ENCODE data around the gene CSTA.

CSTA gene

GRCh38 chr3:122301063-122301462 lies 24.0 kb upstream of the CSTA start:
- TF ChIP-seq CTCF (IDR thresholded peaks at IDR 0.05; ENCODE audit: insufficient read depth, low read length, poor library complexity, severe bottlenecking) (no peak), EZH2phosphoT487 (conservative IDR thresholded peaks at IDR 0.05; ENCODE audit: low read length) (no peak)
- no peaks in the 10 kb centered on the region for H4K20me1 ChIP-seq (ENCODE audit: low read depth, low read length)
- no peaks in the 10 kb centered on the region for H3K9me2 ChIP-seq (replicated peaks; ENCODE audit: insufficient read depth, low read length)
- H3K27ac ChIP-seq (ENCODE audit: low read depth, low read length): no peak overlapping the region
- H3K27me3 ChIP-seq (ENCODE audit: low read length): no peaks in the 10 kb centered on the region
- H3K79me2 ChIP-seq (ENCODE audit: insufficient read depth, low read length): no peaks in the 10 kb centered on the region
- no peak overlapping the region for H2AFZ ChIP-seq (ENCODE audit: low read depth, low read length, severe bottlenecking)
- H3K36me3 ChIP-seq (ENCODE audit: low read length): no peaks in the 10 kb centered on the region
- no peaks in the 10 kb centered on the region for H3K9me3 ChIP-seq (ENCODE audit: insufficient read depth, low read length)
- H3F3A ChIP-seq (ENCODE audit: insufficient read depth): no peaks in the 10 kb centered on the region
- no peak overlapping the region for H3K9ac ChIP-seq (ENCODE audit: low read length)
- no peak overlapping the region for H3K4me3 ChIP-seq (ENCODE audit: insufficient read depth, low read length, poor library complexity, severe bottlenecking)
- no peak overlapping the region for H3K4me2 ChIP-seq (ENCODE audit: low read depth, low read length, poor library complexity, severe bottlenecking)

GRCh38 chr3:122305818-122306621 lies 19.0 kb upstream of the CSTA start:
- Histone ChIP-seq H3K79me2 (ENCODE audit: insufficient read depth, low read length) (no peaks in the 10 kb centered on the region), H3F3A (ENCODE audit: insufficient read depth) (no peaks in the 10 kb centered on the region), H3K4me3 (ENCODE audit: insufficient read depth, low read length, poor library complexity, severe bottlenecking) (no peak overlapping the region), H3K4me2 (ENCODE audit: low read depth, low read length, poor library complexity, severe bottlenecking) (no peak overlapping the region), H3K9ac (ENCODE audit: low read length) (no peak overlapping the region), H3K27me3 (ENCODE audit: low read length) (no peaks in the 10 kb centered on the region), H3K36me3 (ENCODE audit: low read length) (no peaks in the 10 kb centered on the region), H3K9me3 (ENCODE audit: insufficient read depth, low read length) (no peaks in the 10 kb centered on the region), H3K27ac (ENCODE audit: low read depth, low read length) (no peak overlapping the region), H4K20me1 (ENCODE audit: low read depth, low read length) (no peaks in the 10 kb centered on the region), H2AFZ (ENCODE audit: low read depth, low read length, severe bottlenecking) (no peak overlapping the region), H3K9me2 (replicated peaks; ENCODE audit: insufficient read depth, low read length) (no peaks in the 10 kb centered on the region)
- no peak for TF ChIP-seq CTCF (IDR thresholded peaks at IDR 0.05; ENCODE audit: insufficient read depth, low read length, poor library complexity, severe bottlenecking)
- TF ChIP-seq EZH2phosphoT487 (conservative IDR thresholded peaks at IDR 0.05; ENCODE audit: low read length): no peak

- Histone ChIP-seq H3K79me2 (ENCODE audit: insufficient read depth, low read length) (no peaks in the 10 kb centered on the region), H3K36me3 (ENCODE audit: low read length) (no peaks in the 10 kb centered on the region), H3K4me3 (ENCODE audit: insufficient read depth, low read length, poor library complexity, severe bottlenecking) (no peak overlapping the region), H4K20me1 (ENCODE audit: low read depth, low read length) (no peaks in the 10 kb centered on the region), H3K9ac (ENCODE audit: low read length) (no peak overlapping the region), H3K9me3 (ENCODE audit: insufficient read depth, low read length) (no peaks in the 10 kb centered on the region), H3K27ac (ENCODE audit: low read depth, low read length) (no peak overlapping the region), H3K9me2 (replicated peaks; ENCODE audit: insufficient read depth, low read length) (no peaks in the 10 kb centered on the region), H3K27me3 (ENCODE audit: low read length) (no peaks in the 10 kb centered on the region), H3F3A (ENCODE audit: insufficient read depth) (no peaks in the 10 kb centered on the region), H3K4me2 (ENCODE audit: low read depth, low read length, poor library complexity, severe bottlenecking) (no peak overlapping the region), H2AFZ (ENCODE audit: low read depth, low read length, severe bottlenecking) (no peak overlapping the region)
- TF ChIP-seq CTCF (IDR thresholded peaks at IDR 0.05; ENCODE audit: insufficient read depth, low read length, poor library complexity, severe bottlenecking): no peak
- no peak for TF ChIP-seq EZH2phosphoT487 (conservative IDR thresholded peaks at IDR 0.05; ENCODE audit: low read length)
These were observed 18.5 kb upstream of the CSTA start for GRCh38 chr3:122306622-122306953.
